Fibroblast of lung (primary cell): ENCODE data around the gene PCDHA9.
"Not testable (repeated sequence)": the region's sequence is repeated elsewhere in the genome, so short reads cannot be mapped to it uniquely, and the experiment has no call there.

ENCODE experiments used
- EZH2 ChIP-seq: IDR thresholded peaks from 2 replicates; pipeline ENCODE4 v1.5.1; 2012; ENCODE audit warnings: low read length, control low read depth, mild to moderate bottlenecking; ENCODE audit errors: missing control alignments
- TF ChIP-seq, protein P1 (sequence below), 2 donors: IDR thresholded peaks in 1 of 2; conservative IDR thresholded peaks in 1 of 2; 1 replicate in 1 of 2; 2 replicates in 1 of 2; pipeline ENCODE4 v1.5.1; 2011 to 2012; ENCODE audit warnings: low read length in 2 of 2, control low read depth in 1 of 2, inconsistent platforms in 1 of 2, low read depth in 1 of 2, mild to moderate bottlenecking in 1 of 2

DNA sequence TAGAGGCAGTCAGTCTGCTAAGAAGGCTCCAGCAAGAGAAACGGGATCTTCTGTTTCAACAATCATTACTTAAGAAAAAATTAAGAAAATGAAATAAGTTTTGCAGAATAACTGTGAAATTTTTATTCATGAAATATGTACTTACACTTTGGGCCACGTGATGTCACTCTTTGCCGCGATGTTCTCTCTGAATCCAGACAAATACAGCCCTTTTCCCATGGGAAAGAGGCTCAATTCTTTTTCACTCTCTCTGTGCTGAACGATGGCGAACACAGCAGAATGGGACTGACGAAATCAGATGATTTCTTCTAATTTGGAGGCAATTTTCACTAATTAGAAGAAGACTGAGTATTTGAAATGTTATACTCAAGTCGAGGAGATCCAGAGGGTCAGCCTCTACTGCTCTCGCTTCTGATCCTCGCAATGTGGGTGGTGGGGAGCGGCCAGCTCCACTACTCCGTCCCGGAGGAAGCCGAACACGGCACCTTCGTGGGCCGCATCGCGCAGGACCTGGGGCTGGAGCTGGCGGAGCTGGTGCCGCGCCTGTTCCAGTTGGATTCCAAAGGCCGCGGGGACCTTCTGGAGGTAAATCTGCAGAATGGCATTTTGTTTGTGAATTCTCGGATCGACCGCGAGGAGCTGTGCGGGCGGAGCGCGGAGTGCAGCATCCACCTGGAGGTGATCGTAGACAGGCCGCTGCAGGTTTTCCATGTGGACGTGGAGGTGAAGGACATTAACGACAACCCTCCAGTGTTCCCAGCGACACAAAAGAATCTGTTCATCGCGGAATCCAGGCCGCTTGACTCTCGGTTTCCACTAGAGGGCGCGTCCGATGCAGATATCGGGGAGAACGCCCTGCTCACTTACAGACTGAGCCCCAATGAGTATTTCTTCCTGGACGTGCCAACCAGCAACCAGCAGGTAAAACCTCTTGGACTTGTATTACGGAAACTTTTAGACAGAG, at the start of gene PCDHA9:
- TF ChIP-seq, protein P1, sequence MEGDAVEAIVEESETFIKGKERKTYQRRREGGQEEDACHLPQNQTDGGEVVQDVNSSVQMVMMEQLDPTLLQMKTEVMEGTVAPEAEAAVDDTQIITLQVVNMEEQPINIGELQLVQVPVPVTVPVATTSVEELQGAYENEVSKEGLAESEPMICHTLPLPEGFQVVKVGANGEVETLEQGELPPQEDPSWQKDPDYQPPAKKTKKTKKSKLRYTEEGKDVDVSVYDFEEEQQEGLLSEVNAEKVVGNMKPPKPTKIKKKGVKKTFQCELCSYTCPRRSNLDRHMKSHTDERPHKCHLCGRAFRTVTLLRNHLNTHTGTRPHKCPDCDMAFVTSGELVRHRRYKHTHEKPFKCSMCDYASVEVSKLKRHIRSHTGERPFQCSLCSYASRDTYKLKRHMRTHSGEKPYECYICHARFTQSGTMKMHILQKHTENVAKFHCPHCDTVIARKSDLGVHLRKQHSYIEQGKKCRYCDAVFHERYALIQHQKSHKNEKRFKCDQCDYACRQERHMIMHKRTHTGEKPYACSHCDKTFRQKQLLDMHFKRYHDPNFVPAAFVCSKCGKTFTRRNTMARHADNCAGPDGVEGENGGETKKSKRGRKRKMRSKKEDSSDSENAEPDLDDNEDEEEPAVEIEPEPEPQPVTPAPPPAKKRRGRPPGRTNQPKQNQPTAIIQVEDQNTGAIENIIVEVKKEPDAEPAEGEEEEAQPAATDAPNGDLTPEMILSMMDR (conservative IDR thresholded peaks at IDR 0.05 in 1 of 2, IDR thresholded peaks at IDR 0.05 in 1 of 2; ENCODE audit: low read depth in 1 of 2, low read length in 2 of 2), result not testable (repeated sequence)
- not testable (repeated sequence) for TF ChIP-seq EZH2
